GM19238 (cell line): ENCODE data around the gene PCNX2.

Experiments used
- DNase-seq: peaks from one replicate; pipeline ENCODE4 v3.0.0; 2011; ENCODE audit warnings: low spot score; ENCODE audit not compliant: insufficient read length

PCNX2 gene

GRCh38 chr1:232938926-232939325 is 356.6 kb downstream of the PCNX2 start:
- no peak for DNase-seq

GRCh38 chr1:232937741-232938375 is 357.7 kb downstream of the PCNX2 start:
- DNase-seq, result no peak

- no peak for DNase-seq
These were observed 358.6 kb downstream of the PCNX2 start for GRCh38 chr1:232936941-232937340.
